HCT116 (cell line): ENCODE data around the gene BDKRB1. TPM values are rescaled to one million over a fixed set of nuclear protein-coding genes. Genes with fewer than 3 reads are reported as not detected.

ENCODE experiments used
- ATAC-seq: fragments of 200-7000 bp; cut with Tn5 transposase; 2 replicates; pipeline ENCODE4 v1.9.1; 2020; ENCODE audit warnings: mild to moderate bottlenecking, moderate library complexity
- BruUV-seq: library from RNA; stranded (reverse); fragments of 400-500 nt; replicated peaks from 2 replicates; lab custom pipeline; 2021; lab: Mats Ljungman, UMichigan
- CTCF ChIA-PET: fragments of 300-600 bp; sonication (Branson Sonifier 250); formaldehyde crosslinking; loops from one replicate; lab custom pipeline; 2021; ENCODE audit warnings: antibody characterized with exemption; lab: Charles Lee
- POLR2A ChIA-PET: fragments of 300-600, 350-600 bp; sonication (Branson Sonifier 250); formaldehyde crosslinking; loops from one replicate; lab custom pipeline; 2021; ENCODE audit warnings: antibody characterized with exemption; lab: Charles Lee
- RAD21 ChIA-PET, 2 experiments: fragments of 300-600 bp; sonication (Branson Sonifier 250); formaldehyde crosslinking; loops; one replicate each; lab custom pipeline; 2023; ENCODE audit warnings: low total read pairs in 2 of 2; ENCODE audit not compliant: uncharacterized antibody in 2 of 2, unreplicated experiment in 2 of 2, low non-redundant PET in 1 of 2; lab: Charles Lee
- DNase-seq: peaks from one replicate; pipeline ENCODE4 v3.0.0-alpha.2; 2010; ENCODE audit warnings: low read depth, low spot score
- H2AFZ ChIP-seq: fragments of 200-600 bp; shearing (Covaris generic), sonication (generic); 2 replicates; pipeline ENCODE4 v1.6.1; 2017; ENCODE audit warnings: low read depth, mixed run types, mixed read lengths, antibody characterized with exemption, low read length; ENCODE audit not compliant: poor library complexity, severe bottlenecking
- H3K27ac ChIP-seq: 2 replicates; pipeline ENCODE4 v1.5.1; 2012; ENCODE audit warnings: low read depth, low read length
- H3K27me3 ChIP-seq: fragments of 200-600 bp; sonication (generic); 2 replicates; pipeline ENCODE4 v1.6.1; 2016; ENCODE audit warnings: mixed run types, low read length, mixed read lengths; ENCODE audit not compliant: insufficient read depth
- H3K36me3 ChIP-seq, 2 experiments: fragments of 200-500 bp in 1 of 2; fragments of 200-600 bp in 1 of 2; sonication (Bioruptor generic) in 1 of 2; sonication (generic) in 1 of 2; 2 replicates each; pipeline versions ENCODE4 v1.5.1 to v1.6.1; 2014 to 2016; ENCODE audit warnings: low read length in 2 of 2, inconsistent platforms in 1 of 2, mixed read lengths in 1 of 2, mixed run types in 1 of 2; ENCODE audit not compliant: insufficient read depth in 2 of 2, control insufficient read depth in 1 of 2
- H3K4me1 ChIP-seq, 2 experiments: fragments of 200-600 bp in 1 of 2; sonication (generic) in 1 of 2; 2 replicates each; pipeline versions ENCODE4 v1.5.1 to v1.6.1; 2012 to 2017; ENCODE audit warnings: low read length in 2 of 2, inconsistent platforms in 1 of 2, mild to moderate bottlenecking in 1 of 2, mixed read lengths in 1 of 2, mixed run types in 1 of 2, moderate library complexity in 1 of 2; ENCODE audit not compliant: insufficient read depth in 2 of 2, control insufficient read depth in 1 of 2
- H3K4me2 ChIP-seq: fragments of 200-600 bp; sonication (generic); 2 replicates; pipeline ENCODE4 v1.6.1; 2017; ENCODE audit warnings: mixed run types, low read length, mixed read lengths
- H3K4me3 ChIP-seq, 2 experiments: fragments of 200-600 bp in 1 of 2; sonication (generic) in 1 of 2; replicated peaks in 1 of 2; 2 replicates each; pipeline ENCODE4 v1.5.1; 2011 to 2016; ENCODE audit warnings: low read length in 2 of 2, control low read depth in 1 of 2, low read depth in 1 of 2, mild to moderate bottlenecking in 1 of 2, mixed read lengths in 1 of 2, mixed run types in 1 of 2
- H3K79me2 ChIP-seq: fragments of 200-600 bp; sonication (generic); 2 replicates; pipeline ENCODE4 v1.6.1; 2017; ENCODE audit warnings: mild to moderate bottlenecking, mixed run types, low read length, moderate library complexity, mixed read lengths; ENCODE audit not compliant: insufficient read depth
- H3K9ac ChIP-seq: fragments of 200-600 bp; sonication (generic); 2 replicates; pipeline ENCODE4 v1.6.1; 2016; ENCODE audit warnings: low read length, mixed read lengths
- H3K9me2 ChIP-seq: fragments of 200-600 bp; sonication (generic), shearing (Covaris generic); 2 replicates; pipeline ENCODE4 v1.6.1; 2017; ENCODE audit warnings: mixed run types, mild to moderate bottlenecking, moderate library complexity; ENCODE audit not compliant: insufficient read depth
- H3K9me3 ChIP-seq, 2 experiments: fragments of 200-500 bp in 1 of 2; fragments of 200-600 bp in 1 of 2; sonication (Bioruptor generic) in 1 of 2; sonication (generic) in 1 of 2; 2 replicates each; pipeline ENCODE4 v1.6.1; 2014 to 2017; ENCODE audit warnings: low read length in 2 of 2, mixed read lengths in 2 of 2, inconsistent platforms in 1 of 2, low read depth in 1 of 2, mild to moderate bottlenecking in 1 of 2, mixed run types in 1 of 2, moderate library complexity in 1 of 2; ENCODE audit not compliant: control insufficient read depth in 1 of 2, insufficient read depth in 1 of 2
- H4K20me1 ChIP-seq: fragments of 200-600 bp; sonication (generic), shearing (Covaris generic); 2 replicates; pipeline ENCODE4 v1.6.1; 2017; ENCODE audit warnings: mixed run types, mild to moderate bottlenecking, moderate library complexity; ENCODE audit not compliant: insufficient read depth
- CBX3 ChIP-seq: IDR thresholded peaks from 2 replicates; pipeline ENCODE4 v1.6.1; 2012; ENCODE audit warnings: low read depth
- CEBPB ChIP-seq: IDR thresholded peaks from 2 replicates; pipeline ENCODE4 v1.6.1; 2012; ENCODE audit warnings: low read depth
- EGR1 ChIP-seq: IDR thresholded peaks from 2 replicates; pipeline ENCODE4 v1.6.1; 2012; ENCODE audit warnings: low read depth
- EZH2 ChIP-seq: fragments of 200-600 bp; sonication (generic); IDR thresholded peaks from 2 replicates; pipeline ENCODE4 v1.6.1; 2017; ENCODE audit warnings: antibody characterized with exemption, mixed run types
- EZH2phosphoT487 ChIP-seq: fragments of 200-600 bp; IDR thresholded peaks from 2 replicates; pipeline ENCODE4 v1.6.1; 2018; ENCODE audit warnings: antibody characterized with exemption, borderline replicate concordance
- JUND ChIP-seq: IDR thresholded peaks from 2 replicates; pipeline ENCODE4 v1.6.1; 2012
- POLR2A ChIP-seq: IDR thresholded peaks from 2 replicates; pipeline ENCODE4 v1.7.0; 2011; ENCODE audit warnings: borderline replicate concordance; ENCODE audit not compliant: insufficient read depth, insufficient read length; ENCODE audit errors: extremely low read depth
- POLR2AphosphoS5 ChIP-seq: IDR thresholded peaks from 2 replicates; pipeline ENCODE4 v1.6.1; 2011; ENCODE audit warnings: mild to moderate bottlenecking, low read depth, low read length, moderate library complexity
- RAD21 ChIP-seq: IDR thresholded peaks from 2 replicates; pipeline ENCODE4 v1.6.1; 2012; ENCODE audit warnings: low read depth, mild to moderate bottlenecking
- SIN3A ChIP-seq: IDR thresholded peaks from 2 replicates; pipeline ENCODE4 v1.6.1; 2012; ENCODE audit warnings: low read depth
- SP1 ChIP-seq: IDR thresholded peaks from 2 replicates; pipeline ENCODE4 v1.6.1; 2012; ENCODE audit warnings: low read depth
- SRF ChIP-seq: IDR thresholded peaks from 2 replicates; pipeline ENCODE4 v1.6.1; 2012; ENCODE audit warnings: low read depth
- TCF7L2 ChIP-seq: IDR thresholded peaks from 2 replicates; pipeline ENCODE4 v1.7.0; 2011; ENCODE audit warnings: borderline replicate concordance, inconsistent platforms; ENCODE audit not compliant: insufficient read depth, insufficient read length; ENCODE audit errors: extremely low read depth
- YY1 ChIP-seq: IDR thresholded peaks from 2 replicates; pipeline ENCODE4 v1.6.1; 2011; ENCODE audit warnings: low read length, low read depth, moderate library complexity, mild to moderate bottlenecking; ENCODE audit not compliant: insufficient replicate concordance; ENCODE audit errors: extremely low read depth
- ZFX ChIP-seq: fragments of 450-650 bp; IDR thresholded peaks from 2 replicates; pipeline ENCODE4 v1.6.1; 2017
- ZNF274 ChIP-seq: fragments of 200-500 bp; sonication (Bioruptor generic); IDR thresholded peaks from 2 replicates; pipeline ENCODE4 v1.6.1; 2014; ENCODE audit warnings: mild to moderate bottlenecking, low read depth, low read length, inconsistent platforms
- intact Hi-C: fragments of 100-400 bp; cut with micrococcal nuclease; formaldehyde crosslinking; loops from 2 replicates; pipeline ENCODE4 v1.10.0; 2022
- total RNA-seq: library from RNA; stranded (reverse); gene quantifications from one replicate; pipeline ENCODE4 v1.2.1, GENCODE V29; 2021; ENCODE audit not compliant: unreplicated experiment
- TF ChIP-seq, protein P1 (sequence below), 3 experiments: fragments of 200-600 bp in 1 of 3; sonication (generic) in 1 of 3; IDR thresholded peaks in 2 of 3; conservative IDR thresholded peaks in 1 of 3; 2 replicates each; pipeline ENCODE4 v1.5.1; 2012 to 2017; ENCODE audit warnings: low read depth in 2 of 3, low read length in 2 of 3, antibody characterized with exemption in 1 of 3, borderline replicate concordance in 1 of 3, control low read depth in 1 of 3, mild to moderate bottlenecking in 1 of 3, mixed read lengths in 1 of 3, mixed run types in 1 of 3, moderate library complexity in 1 of 3; ENCODE audit not compliant: insufficient read depth in 1 of 3
- TF ChIP-seq, protein P2 (sequence below): IDR thresholded peaks from 2 replicates; pipeline ENCODE4 v1.6.1; 2012; ENCODE audit warnings: low read depth
- TF ChIP-seq, protein P3 (sequence below): IDR thresholded peaks from 2 replicates; pipeline ENCODE4 v1.6.1; 2012
- TF ChIP-seq, protein P4 (sequence below): IDR thresholded peaks from 2 replicates; pipeline ENCODE4 v1.6.1; 2012

The BDKRB1 gene
- total RNA-seq, 1 experiment from 2014 or later: not detected

DNA sequence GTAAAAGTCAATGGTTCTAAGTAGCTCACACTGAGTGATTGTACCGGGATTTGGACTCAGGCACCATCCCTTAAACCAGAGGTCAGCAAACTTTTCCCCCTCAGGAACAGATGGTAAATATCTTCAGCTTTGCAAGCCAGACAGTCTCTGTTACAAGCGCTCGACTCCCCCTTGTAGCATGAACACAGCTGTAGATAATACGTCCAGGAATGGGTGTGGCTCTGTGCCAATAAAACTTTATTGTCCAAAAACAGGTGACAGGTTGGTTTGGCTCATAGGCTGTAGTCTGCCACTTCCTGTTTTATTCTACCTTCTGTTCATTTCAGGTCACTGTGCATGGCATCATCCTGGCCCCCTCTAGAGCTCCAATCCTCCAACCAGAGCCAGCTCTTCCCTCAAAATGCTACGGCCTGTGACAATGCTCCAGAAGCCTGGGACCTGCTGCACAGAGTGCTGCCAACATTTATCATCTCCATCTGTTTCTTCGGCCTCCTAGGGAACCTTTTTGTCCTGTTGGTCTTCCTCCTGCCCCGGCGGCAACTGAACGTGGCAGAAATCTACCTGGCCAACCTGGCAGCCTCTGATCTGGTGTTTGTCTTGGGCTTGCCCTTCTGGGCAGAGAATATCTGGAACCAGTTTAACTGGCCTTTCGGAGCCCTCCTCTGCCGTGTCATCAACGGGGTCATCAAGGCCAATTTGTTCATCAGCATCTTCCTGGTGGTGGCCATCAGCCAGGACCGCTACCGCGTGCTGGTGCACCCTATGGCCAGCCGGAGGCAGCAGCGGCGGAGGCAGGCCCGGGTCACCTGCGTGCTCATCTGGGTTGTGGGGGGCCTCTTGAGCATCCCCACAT lies 7.6 kb downstream of the BDKRB1 start:
- POLR2A ChIA-PET: no interaction called here
- intact Hi-C loops: no loop called here
- Histone ChIP-seq H3K79me2 (no peaks in the 10 kb centered on the region), H2AFZ (no peak overlapping the region), H3K27me3 (peaks cover 15% of the 10 kb centered on the region; the same call in 1 of the 2 replicates), H3K36me3 (no peaks in the 10 kb centered on the region), H3K4me2 (no peak overlapping the region), H3K4me1 (no peaks in the 10 kb centered on the region), H3K4me3 (no peak overlapping the region), H3K9me2 (no peaks in the 10 kb centered on the region), H3K9ac (no peak overlapping the region), H3K27ac (no peak overlapping the region), H3K9me3 (no peaks in the 10 kb centered on the region), H4K20me1 (no peaks in the 10 kb centered on the region)
- RAD21 ChIA-PET: no interaction called here
- TF ChIP-seq ZNF274 (no peak), CBX3 (no peak), SIN3A (no peak), YY1 (no peak), ZFX (no peak), EZH2phosphoT487 (no peak), EZH2 (no peak), POLR2A (no peak), SP1 (no peak), JUND (no peak), SRF (no peak), RAD21 (no peak), TCF7L2 (no peak), EGR1 (no peak), CEBPB (no peak), POLR2AphosphoS5 (no peak)
- TF ChIP-seq, protein P1, sequence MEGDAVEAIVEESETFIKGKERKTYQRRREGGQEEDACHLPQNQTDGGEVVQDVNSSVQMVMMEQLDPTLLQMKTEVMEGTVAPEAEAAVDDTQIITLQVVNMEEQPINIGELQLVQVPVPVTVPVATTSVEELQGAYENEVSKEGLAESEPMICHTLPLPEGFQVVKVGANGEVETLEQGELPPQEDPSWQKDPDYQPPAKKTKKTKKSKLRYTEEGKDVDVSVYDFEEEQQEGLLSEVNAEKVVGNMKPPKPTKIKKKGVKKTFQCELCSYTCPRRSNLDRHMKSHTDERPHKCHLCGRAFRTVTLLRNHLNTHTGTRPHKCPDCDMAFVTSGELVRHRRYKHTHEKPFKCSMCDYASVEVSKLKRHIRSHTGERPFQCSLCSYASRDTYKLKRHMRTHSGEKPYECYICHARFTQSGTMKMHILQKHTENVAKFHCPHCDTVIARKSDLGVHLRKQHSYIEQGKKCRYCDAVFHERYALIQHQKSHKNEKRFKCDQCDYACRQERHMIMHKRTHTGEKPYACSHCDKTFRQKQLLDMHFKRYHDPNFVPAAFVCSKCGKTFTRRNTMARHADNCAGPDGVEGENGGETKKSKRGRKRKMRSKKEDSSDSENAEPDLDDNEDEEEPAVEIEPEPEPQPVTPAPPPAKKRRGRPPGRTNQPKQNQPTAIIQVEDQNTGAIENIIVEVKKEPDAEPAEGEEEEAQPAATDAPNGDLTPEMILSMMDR (IDR thresholded peaks at IDR 0.05 in 2 of 3, conservative IDR thresholded peaks at IDR 0.05 in 1 of 3; ENCODE audit: borderline replicate concordance in 1 of 3, insufficient read depth in 1 of 3, low read depth in 2 of 3, low read length in 2 of 3): no peak
- TF ChIP-seq, protein P2, sequence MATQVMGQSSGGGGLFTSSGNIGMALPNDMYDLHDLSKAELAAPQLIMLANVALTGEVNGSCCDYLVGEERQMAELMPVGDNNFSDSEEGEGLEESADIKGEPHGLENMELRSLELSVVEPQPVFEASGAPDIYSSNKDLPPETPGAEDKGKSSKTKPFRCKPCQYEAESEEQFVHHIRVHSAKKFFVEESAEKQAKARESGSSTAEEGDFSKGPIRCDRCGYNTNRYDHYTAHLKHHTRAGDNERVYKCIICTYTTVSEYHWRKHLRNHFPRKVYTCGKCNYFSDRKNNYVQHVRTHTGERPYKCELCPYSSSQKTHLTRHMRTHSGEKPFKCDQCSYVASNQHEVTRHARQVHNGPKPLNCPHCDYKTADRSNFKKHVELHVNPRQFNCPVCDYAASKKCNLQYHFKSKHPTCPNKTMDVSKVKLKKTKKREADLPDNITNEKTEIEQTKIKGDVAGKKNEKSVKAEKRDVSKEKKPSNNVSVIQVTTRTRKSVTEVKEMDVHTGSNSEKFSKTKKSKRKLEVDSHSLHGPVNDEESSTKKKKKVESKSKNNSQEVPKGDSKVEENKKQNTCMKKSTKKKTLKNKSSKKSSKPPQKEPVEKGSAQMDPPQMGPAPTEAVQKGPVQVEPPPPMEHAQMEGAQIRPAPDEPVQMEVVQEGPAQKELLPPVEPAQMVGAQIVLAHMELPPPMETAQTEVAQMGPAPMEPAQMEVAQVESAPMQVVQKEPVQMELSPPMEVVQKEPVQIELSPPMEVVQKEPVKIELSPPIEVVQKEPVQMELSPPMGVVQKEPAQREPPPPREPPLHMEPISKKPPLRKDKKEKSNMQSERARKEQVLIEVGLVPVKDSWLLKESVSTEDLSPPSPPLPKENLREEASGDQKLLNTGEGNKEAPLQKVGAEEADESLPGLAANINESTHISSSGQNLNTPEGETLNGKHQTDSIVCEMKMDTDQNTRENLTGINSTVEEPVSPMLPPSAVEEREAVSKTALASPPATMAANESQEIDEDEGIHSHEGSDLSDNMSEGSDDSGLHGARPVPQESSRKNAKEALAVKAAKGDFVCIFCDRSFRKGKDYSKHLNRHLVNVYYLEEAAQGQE: no peak
- TF ChIP-seq, protein P3, sequence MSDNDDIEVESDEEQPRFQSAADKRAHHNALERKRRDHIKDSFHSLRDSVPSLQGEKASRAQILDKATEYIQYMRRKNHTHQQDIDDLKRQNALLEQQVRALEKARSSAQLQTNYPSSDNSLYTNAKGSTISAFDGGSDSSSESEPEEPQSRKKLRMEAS: no peak
- TF ChIP-seq, protein P4, sequence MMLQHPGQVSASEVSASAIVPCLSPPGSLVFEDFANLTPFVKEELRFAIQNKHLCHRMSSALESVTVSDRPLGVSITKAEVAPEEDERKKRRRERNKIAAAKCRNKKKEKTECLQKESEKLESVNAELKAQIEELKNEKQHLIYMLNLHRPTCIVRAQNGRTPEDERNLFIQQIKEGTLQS: no peak
- no peak for DNase-seq
- ATAC-seq: no peak
- CTCF ChIA-PET: interaction anchor here (1.6 kb wide), 1 partner anchor 163 kb away, joined by 3 read pairs; no protein-coding TSS in a partner anchor
- no TSS peak for BruUV-seq
